HUDEP-2 (cell line): Measurements from ENCODE around the gene MRPL24.
A peak's percentile ranks its signal among the peaks of the same experiment; 100 is the strongest.

ENCODE experiments used
- DNase-seq, 76 experiments: peaks; one replicate each; lab custom pipeline; 2025; ENCODE audit not compliant: unreplicated experiment in 76 of 76; lab: John Stamatoyannopoulos, UW

MRPL24 gene

DNA sequence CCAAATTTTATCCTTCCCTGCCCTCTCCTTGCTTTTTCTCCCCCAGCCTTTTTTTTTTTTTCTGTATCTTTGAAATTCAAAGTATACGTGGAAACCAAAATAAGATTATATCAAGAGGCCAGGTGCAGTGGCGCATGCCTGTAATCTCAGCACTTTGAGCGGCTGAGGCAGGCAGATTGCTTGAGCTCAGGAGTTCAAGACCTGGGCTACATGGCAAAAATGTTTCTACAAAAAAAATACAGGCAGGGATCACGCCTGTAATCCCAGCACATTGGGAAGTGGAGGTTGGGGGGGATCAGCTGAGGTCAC lies 19.9 kb upstream of the MRPL24 start:
- DNase-seq = no peak

DNA sequence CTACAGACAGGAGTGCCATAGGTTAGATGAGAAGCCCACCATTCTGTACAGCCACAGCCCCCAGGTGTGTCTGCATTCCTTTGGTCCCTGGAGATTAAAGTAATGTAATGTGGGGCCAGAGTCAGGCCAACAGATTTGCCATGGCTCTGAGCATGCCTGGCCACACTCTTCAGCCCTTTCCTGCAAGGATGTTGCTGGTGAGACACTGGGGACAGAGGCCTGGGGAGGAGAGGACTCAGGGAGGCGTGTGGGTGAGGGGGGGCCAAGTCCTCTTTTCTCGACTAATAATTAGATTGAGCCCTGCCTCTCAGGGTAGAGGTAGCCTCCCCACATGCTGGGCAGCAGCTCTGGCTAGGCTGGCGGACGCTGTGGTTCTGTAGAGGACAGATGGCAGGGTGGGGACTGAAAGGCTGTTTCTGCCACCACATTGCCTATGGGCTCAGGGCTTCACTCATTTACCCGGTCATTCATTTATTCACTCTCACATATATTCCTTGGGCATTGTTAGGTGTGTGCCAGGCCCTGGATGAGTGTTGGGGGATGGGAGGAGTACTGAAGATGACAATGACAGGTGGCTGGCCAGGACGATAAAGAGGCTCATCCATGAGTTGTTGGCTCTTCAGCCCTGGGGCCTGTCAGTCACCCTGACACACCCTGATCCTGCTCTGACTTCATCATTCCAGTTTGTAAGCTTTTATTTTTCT lies 19.4 kb upstream of the MRPL24 start:
- peak in 25 of 76 experiments; percentile 5 to 45 (median 24) for DNase-seq

DNA sequence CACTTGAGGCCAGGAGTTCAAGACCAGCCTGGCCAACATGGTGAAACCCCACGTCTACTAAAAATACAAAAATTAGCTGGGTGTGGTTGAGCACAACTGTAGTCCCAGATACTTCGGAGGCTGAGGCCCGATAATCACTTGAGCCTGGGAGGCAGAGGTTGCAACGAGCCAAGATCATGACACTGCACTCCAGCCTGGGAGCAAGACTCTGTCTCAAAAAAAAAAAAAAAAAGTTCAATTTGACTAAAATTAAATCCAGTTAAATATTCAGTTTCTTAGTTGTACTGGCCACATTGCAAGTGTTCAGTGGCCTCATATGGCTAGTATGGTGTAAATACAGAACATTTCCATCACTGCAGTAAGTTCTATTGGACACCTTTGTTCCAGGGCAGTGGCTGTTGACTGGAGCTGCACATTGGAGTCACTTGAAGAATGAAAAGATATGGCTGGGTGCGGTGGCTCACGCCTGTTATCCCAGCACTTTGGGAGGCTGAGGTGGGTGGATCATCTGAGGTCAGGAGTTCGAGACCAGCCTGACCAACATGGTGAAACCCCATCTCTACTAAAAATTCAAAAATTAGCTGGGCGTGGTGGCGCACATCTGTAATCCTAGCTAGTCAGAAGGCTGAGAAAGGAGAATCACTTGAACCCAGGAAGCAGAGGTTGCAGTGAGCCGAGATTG lies 16.8 kb upstream of the MRPL24 start:
- DNase-seq = peak in 63 of 76 experiments; percentile 10 to 82 (median 51)

DNA sequence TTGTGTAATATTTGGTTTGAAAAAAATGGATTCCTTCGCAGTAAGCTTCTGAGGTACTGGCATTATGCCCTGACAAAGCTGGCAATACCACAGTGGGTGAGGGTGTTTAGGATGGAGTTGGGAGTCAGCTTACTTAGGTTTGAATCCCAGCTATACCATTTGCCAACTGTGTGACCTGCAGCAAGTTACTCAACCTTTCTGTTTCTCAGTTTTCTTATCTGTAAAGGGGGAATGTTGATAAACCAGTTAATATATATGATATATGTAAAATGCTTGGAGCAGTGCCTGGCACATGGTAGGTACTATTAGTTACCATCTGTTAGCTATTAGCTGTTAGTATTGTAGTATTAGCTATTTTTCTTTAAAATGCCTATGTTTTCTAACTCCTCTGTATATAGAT lies 15.5 kb upstream of the MRPL24 start:
- peak in 3 of 76 experiments; percentile 16 to 17 (median 17) for DNase-seq

DNA sequence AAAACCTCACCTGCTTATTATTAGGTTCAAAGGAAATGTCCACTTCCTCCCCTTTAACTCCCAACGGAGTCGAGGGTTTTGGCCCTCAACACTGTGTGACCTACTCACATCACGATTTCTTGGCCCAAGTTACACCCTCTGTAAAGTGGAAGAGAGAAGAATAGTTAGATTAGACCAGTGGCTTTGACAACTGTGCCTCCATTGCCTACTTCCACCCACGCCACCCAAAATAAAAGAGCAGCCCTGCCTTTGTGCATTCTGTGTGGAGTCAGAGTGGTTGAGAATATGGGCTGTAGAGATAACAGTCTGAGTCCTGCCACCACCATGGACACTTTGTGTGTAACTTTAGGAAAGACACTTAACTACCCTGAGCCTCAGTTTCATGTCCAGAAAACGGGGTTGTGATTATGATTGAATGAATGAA lies 14.7 kb upstream of the MRPL24 start:
- peak in 46 of 76 experiments; percentile 7 to 79 (median 44) for DNase-seq

DNA sequence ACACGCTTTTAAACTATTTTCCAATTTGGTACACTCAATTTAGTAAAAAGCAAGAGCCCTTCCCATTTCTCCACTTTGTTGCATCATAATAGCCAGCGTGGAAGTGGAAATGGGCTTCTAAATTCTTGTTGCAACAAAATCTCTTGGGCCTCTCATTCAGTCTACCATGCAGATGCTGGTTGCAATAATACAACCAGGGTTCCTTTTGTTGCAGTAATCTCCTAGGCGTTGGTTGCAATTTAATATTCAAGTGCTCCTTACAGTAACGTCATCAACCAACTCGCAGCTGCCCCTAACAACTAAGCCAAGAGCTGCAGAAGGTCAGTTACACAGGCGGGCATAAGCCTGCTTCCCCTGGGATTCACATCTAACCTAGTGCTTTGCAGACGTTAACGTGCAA lies 13.3 kb upstream of the MRPL24 start:
- no peak for DNase-seq

DNA sequence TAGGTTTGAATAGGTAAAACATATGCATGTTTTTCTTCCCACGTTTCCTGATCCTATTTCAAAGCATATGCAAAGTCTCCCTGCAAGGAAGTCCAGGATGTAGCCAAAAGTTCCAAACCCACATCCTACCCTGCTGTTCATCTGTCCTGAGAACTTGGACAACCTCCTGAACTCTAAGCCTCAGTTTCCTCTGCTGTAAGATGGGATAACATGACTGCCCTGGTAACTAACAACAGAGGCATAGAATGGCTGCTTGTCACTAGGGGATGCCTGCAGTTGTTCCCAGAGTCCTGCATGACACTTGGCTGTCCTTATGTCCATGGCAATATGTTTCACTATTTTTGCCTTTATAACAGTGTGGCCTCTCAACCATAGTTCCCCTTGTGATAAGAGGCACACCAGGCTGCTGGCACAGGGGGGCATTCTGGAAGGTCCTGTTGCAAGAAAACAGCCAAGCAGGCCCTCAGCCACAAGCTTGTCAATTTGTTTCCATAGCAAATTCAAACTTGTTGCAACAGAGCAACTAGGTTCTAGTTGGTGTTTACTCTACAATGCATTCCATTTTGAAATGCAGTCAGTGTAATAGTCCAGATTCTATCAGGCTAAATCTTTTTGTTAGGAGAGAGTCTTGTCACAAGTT lies 12.1 kb upstream of the MRPL24 start:
- DNase-seq = peak in 2 of 76 experiments; percentile 10 to 12

DNA sequence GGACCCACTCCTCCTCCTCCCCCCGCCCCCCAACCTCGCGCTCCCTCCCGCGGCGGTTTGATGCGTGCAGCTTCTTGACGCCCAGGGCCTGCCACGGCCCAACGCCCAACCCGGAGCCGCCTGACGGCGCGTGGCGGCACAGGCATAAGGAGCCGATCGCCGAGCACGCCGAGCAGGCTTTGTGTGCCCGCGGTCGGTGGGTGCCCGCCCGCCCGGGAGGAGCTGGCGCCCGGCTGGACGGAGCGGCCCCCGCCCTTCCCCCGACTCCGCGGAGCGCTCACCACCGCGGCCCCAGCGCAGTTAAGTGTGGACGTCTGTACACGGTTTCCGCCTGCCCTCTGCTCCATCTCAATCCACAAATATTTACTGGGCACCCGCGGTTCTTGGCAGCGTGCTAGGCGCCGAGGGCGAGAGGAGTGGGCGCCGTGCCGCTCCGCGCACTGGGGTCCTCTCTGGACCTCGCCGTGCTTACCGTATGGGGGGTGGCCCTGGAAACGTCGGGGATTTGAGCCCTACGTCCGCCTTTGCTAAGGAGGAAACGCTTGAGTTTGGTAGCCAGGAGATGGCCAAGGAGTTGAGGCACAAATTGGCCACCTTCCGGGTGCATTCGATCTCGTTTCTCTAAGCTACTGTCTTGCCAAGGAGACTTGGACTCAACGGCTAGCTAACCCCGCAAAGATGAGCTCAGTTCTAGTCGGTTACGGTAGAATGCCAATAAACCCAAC lies 11.0 kb upstream of the MRPL24 start:
- DNase-seq = peak in 74 of 76 experiments; percentile 56 to 98 (median 95)

DNA sequence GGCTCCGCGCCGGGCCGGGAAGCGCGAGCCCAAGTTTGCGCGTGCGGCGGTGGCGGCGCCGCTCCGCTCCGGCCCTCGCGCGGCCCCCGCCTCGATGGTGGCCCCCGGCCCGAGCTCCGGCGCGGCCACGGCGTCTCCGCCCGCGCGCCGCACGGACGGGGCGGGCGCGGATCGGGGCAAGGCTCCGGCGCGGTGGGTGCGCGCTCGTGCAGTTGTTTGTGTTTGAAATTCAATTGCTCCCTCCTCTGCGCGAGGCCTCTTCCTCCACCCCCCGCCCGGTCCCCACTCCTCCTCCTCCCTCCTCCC lies 10.5 kb upstream of the MRPL24 start, which contains the start of gene HDGF:
Gene HDGF (minus strand): TSS at position 225 of the 306 bp plus-strand sequence. CDS start 246 bp downstream, outside the sequence.
- no peak for DNase-seq

DNA sequence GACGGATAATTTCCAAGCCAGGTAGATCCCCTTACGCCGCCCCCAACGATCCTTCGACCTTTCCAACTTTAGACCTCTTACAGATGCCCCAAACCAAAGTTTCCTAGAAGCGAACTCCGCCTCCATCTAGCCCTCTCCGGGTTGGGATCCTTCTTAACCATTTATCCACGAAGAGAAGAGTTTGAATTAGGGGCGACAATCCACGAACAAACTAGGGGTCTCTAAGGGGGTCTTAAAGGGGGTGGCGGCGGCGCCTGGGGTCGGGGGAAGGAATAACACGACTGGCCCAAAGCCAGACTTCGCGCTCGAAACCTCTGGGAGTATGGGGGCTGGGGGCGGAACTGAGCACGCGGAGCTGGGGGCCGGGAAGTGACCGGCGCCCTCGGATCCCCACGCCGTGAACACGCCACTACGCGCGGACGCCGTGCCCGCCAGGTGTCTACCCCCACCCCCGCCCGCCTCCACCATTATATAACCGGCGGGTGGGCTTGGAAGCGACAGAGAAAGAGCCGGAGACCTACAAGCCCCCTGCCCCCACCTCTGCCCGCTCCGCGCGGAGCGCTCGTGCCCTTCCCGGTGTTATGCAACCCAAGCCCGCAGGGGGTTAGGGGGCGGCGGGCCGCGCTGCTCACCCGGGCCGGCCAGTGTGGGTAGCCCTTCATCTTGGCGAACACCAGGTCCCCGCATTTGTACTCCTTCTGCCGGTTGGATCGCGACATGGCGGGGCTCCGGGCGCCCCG lies 10.0 kb upstream of the MRPL24 start:
- DNase-seq = peak in 7 of 76 experiments; percentile 6 to 47 (median 23)

DNA sequence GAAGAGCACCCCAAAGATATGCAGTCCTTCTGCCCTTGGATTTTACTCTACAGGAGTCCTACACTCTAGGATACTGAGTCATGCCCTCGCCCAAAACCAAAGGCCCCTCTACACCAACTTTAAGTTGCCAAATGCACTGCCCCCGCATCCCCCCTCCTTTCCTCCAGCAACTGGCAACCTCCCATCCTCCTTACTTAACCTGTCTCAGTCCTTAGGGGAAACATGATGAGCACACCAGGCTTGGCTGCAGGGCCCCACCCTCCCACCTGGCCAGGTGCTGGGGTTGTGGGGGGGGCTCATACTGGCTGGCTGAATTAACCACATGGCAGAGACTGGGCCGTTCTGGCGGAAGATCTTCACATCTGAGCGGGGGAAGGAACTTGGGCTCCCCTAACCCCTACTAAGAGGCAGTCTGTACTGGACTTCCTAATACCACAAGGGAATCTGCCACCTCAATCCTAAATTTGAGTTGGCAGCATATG lies 9.3 kb upstream of the MRPL24 start:
- DNase-seq = peak in 51 of 76 experiments; percentile 12 to 75 (median 45)

DNA sequence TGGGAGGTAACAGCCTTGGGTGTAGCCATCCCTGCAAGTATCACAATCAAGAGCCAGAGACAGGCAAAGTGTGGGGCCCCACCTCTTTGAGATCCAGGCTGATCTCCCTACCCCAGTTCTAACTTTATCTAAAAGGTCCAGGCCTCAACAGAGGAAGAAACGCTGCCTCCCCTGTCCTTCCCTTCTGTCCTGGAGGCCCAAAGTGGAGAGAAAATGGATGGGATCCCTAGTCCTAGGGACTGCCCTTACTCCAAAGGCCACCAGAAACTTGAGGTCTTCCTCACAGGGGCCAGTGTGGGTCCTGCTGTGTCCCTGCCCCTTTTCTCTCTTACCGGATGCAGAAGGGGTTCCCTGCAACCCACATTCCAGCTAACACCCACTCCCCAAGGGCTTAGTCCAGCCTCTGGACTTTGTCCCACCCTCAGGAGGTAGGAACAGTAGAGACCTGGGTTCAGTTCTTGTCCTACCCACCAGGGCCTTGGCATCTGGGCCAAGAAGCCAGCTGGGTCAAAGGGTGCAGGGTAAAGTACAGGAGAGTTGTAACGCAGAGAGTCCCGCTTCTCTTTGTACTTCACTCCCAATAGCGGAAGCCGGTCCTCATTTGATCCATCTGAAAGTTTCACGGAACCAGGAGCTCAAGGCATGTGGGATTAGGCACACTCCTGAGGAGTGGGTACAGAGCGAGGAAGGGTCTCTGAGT lies 8.7 kb upstream of the MRPL24 start:
- peak in 60 of 76 experiments; percentile 9 to 75 (median 47) for DNase-seq

DNA sequence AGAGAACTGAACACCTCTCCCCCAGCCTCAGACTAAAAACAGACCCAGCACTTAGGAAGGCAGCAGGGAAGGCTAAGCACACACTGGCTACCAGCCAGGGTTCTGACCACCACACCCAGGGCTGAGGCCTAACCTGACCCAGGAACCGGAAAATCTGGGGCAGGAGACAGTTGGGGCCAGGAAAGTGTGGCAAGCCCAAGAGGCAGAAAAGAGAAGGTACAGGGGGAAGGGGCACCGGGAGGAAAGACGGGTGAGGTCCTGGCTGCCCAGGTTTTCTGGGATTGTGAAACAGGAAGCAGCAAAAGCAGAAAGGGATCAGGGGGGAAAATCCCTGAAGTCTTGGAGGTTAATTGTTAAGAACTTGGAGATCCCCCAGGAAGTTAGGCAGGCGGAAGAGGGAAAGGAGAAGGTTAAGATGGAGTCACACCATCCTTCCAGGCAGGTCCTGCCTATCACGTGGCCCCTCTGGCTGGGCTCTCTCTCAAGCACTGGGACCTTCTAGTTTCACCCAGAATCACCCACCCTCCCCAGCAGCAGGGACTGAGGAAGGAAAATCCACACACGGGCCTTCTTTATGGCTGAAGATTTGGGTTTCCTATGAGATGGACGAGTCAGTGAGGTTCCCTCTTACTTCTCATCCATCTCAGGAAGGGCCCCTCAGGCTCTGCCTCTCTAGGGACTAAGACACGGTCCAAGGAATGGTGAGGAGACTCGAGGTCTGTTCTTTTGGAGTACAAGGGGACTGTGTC lies 8.0 kb upstream of the MRPL24 start:
- DNase-seq = peak in 60 of 76 experiments; percentile 15 to 75 (median 44)

DNA sequence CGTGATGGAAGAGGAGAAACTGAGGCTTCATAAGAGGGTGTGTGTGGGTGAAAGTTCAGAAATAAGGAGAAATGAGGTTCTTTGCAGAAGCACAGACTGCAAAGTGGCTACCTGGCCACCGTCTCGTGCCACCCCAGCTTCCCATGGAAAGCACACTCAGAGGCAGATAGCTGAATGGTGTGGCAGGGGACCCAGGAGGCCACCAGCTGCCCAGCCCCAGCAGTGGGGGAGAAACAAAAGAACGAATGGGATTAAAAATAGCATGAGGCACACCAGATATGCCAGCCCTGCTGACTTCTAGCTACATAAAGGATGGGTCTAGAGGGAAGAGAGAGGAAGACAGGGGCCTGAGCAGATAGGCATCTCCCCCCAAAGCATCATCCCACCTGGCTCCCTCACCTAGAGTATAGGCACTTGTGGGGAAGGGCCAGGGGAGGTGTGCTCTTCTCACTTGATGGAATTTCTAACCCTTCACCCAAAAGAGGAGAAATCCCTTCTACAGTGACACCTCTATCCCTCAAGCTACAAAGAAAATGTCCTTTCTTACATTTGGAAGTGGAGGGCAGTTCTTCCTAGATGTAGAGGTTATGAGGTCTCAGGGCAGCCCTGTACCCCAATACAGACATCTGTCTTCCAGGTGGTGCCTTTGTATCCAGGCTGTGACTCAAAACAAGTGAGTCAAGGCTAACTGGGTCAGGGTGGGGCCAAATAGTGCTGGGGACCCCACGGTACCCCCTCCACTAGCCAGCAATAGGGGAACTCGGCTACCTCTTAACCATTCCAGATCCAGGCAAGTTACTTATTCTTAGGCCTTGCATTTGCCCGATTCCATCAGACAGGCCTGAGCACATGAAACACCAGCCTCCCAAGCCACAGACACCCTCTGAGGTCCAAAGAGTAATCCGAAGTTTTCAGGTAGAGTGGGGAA lies 7.1 kb upstream of the MRPL24 start:
- no peak for DNase-seq

DNA sequence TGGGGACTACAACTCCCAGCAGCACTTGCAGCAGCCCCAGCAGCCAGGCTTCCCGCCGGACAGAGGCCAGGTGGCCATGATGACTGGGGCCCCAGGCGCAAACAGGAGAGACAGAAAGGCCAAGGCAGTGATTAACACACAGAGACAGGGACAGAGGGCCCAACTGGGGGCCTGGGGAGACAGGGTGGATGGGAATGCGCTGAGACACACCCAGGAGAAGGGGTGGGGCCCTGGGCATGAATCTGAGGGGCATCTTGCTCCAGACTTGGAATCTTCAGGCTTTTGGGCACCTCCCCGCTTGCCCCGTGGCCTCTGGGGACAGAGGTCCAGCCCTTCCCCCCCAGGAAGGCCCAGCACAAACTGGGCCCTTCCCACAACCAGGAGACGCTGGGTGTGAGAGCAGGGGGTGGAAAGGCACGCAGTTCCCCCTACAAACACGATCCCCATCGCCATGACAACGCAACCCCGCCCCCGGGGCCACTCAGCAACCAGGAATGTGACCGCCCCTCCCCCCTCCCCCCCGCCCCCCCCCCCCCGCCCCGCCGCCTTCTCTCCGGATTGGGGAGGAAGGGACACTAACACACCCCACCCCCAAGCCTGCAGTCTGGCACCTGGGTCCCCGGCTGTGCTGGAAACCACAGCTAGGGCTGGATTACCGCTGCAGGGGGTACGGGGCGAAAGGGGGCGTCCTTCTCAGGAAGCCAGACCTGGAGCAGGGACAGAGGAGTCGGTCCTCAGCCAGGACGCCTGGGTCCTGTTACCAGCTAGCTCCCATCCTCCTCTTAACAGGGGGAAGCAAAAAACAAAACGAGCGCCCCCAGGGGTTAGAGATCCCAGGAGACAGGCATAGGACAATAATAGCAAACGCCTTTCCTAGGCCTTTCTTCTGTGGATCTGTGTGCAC lies 6.1 kb upstream of the MRPL24 start:
- peak in 51 of 76 experiments; percentile 16 to 76 (median 52) for DNase-seq

DNA sequence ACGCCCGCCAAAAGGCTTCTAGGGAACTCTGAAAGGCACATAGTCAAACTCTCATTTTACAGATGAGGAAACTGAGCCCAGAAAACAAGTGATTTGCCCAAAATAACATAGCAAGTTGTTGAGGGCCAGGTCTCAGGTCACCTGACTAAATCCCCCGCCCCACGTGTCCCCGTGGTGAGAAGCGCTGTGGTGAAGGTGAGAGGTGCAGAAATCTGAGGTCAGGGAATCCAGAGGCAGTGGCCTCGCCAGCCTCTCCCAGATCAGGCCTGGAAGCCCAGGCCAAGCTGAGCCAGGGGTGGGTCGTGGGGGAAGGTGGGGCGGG lies 5.5 kb upstream of the MRPL24 start:
- DNase-seq = peak in 1 of 76 experiments; percentile 14

DNA sequence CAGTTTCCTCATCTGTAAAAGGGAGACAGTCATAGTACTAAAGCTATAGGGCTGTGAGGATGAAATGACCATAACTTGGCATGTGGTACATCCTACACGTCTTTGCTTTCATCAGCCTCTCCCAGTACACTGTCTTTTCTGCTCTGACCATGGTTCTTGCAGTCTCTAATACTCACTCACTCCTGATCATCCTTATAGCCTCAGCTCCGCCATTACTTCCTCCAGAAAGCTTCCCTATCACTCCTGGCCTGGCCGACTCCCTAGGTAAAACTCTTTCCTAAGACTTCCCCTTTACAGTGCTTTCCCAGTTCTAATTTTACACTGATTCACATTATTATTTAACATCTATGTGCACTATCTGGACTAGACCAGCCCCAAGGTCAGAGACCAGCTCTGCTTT lies 5.0 kb upstream of the MRPL24 start:
- no peak for DNase-seq
